GM21529 (cell line): ENCODE results near the gene WDR31.
"Not testable (repeated sequence)": the region's sequence is repeated elsewhere in the genome, so short reads cannot be mapped to it uniquely, and the experiment has no call there.

Experiments used
- ATAC-seq: cut with Tn5 transposase; IDR thresholded peaks from one replicate; pipeline ENCODE4 v1.9.1; 2021; ENCODE audit not compliant: unreplicated experiment

Gene WDR31

DNA sequence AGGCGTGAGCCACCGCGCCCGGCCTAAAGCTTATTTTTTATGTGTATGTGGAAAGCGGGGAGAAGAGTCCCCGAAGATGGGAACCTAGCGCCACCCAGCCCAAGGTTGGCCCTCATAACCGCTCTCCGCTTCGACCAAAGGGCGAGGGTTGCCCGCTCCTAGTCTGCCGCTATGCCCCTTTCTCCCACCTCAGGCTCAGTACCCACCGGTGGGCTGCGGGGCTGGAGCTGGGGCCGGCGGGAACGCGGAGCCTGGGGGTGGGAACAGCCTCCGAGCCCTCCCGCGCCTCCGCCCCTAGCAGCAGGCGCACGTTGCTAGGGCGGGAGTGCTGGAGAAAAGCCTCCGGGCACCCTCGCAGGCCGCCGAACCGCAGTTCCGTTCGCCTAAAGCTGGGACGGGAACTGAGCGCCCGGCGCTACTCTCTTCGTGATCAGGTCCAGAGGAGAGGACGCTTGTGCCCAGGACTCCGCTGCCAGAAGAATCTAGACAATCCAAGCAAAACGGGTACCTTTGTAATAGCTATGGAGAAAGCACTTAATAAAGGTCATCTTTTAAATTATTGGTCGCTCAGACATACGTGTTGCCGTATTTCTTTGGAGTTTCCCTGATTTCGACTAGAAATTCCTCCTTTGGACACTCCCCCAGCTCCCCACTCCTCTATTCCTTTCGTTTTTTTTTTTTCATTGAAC is at the start of gene WDR31:
WDR31 (minus strand) TSS at position 265 of the 689 bp plus-strand sequence. CDS start 8,253 bp downstream, outside the sequence.
- peak; percentile 98 for ATAC-seq

- no peak for ATAC-seq
Observed at GRCh38 chr9:113389451-113389850, 49.4 kb upstream of the WDR31 start.

DNA sequence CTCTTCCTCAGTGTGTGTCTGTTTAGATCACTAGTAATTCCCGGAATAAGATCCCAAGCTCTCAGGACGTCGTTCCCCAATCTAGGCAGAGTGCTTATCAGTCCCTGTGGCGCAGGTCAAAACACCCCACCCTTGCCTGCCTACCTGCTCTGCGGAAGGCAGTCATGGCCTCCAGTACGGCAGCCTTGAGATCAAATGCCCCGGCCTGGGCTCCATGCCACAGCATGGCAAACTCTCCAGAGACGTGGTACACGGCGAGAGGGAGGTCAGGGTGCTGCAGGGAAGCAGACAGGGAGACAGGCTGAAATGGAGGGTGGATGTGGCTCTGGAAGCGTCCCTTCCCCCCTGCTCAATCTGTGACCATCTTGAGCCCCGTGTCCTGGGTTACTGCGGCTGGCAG is 48.8 kb upstream of the WDR31 start:
- ATAC-seq: no peak

- no peak for ATAC-seq
Observed at GRCh38 chr9:113387560-113388230, 47.6 kb upstream of the WDR31 start.

DNA sequence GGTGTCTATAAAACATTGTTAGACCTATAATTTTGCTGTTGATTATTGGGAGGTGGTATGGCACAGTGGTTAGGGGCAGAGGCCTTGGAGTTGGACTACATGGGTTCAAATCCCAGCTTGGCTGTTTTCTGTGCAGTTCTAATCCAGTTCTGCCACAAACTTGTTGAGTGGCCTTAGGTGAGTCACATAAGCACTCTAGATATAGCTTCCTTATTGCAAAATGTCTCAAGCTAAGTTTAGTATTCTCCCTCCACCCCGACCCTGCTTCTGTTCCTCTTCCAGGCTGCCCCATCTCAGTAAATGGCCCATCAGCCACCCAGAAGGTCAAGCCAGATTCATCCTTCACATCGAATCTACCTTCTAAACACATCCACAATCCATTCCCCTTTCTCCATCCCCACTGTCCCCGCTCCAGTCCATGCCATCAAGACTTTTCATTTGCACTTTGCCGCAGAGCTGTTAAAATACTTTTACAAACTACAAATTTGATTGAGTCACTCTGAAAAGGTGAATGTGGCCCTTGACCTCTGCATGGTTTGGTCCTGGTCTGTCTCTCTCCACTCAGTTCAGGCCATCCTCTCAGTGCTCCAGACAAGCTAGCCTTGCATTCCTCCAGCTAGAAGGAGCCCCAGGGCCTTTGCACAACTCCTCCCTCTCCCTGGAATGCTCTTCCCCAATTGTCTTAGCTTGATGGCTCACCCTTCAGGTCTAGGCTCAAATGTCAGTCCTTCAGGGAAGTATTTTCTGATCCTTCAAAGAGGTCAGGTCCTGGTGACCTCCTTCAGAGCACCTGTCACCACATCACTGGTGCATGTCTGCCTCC is 46.7 kb upstream of the WDR31 start:
- ATAC-seq: no peak

DNA sequence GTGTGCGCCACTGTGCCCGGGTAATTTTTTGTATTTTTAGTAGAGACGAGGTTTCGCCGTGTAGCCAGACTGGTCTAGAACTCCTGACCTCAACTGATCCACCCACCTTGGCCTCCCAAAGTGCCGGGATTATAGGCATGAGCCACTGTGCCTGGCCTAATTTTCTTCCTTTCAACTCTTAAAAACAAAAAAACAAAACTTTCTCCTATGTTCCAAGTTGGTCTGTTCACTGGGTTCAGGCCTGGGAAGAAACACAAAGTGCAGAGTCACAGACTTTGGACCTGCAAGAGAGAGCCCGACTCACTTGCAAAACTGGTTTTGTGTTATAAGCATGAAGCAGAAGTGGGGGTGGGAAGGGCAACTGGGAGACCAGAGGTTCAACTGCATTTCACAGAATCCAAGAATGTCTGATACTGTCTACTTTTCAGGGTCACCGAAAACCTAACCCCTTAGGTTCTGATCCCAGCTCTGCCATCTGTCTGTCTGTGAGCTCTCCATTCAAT is 41.9 kb upstream of the WDR31 start:
- ATAC-seq: no peak

- not testable (repeated sequence) for ATAC-seq
Observed at GRCh38 chr9:113381441-113381840, 41.4 kb upstream of the WDR31 start.

- peak; percentile 72 for ATAC-seq
Observed at GRCh38 chr9:113380869-113381378, 40.8 kb upstream of the WDR31 start.

DNA sequence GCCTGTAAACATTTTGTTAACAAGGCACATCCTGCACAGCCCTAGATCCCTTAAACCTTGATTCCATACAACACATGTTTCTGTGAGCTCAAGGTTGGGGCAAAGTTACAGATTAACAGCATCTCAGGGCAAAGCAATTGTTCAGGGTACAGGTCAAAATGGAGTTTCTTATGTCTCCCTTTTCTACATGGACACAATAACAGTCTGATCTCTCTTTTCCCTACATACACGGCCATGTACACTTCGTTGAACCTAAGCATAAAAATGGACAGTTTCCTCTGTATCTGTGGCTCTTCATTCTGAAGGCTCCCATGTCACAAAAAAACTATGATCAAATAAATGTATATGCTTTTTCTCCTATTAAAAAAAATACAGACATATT is 39.7 kb upstream of the WDR31 start:
- ATAC-seq: not testable (repeated sequence)

GRCh38 chr9:113379094-113379828 is 39.2 kb upstream of the WDR31 start:
- ATAC-seq: not testable (repeated sequence)

DNA sequence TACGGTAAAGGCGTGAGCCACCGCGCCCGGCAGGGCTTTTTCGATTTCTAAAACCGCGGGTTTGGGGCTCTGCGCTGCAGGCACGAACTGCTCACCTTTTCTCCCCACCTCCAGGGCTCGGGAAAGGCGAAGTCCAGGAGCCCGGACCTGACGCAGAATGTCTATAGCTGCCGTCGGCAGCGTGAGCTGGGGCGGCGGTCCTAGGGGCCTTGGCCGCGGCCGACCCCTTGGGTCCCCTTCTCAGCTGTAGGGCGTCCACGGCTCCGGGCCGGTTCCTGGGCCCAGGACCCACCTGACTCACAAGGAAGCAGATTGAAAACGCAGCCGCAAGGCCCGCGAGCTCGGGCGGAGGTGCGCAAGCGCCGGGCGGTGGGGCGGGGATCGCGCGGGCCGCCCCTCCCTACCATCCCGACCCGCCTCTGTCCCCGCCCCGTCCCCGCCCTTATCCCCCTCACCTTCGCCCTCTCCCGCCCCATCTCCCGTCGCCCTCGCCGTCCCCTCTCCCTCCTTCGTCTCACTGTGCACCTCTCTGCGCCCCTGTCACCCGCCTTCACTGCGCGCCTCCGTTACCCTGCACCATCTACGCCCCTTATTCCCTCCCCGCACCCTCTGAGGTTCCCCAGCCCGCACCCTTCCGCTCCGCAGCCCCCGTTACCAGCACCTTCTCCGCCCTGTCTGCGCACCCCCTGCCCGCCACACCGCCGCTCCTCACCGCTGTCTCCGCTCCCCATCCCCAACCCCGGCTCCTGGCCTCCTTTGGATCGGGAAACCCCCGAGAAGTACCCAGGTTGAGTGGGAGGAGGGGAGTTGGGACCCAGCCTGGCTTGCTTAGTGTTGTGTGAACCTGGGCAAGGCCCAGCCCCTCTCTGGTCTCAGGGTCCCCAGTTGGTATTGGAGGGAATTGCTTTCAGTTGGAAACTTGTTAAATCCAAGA is 36.8 kb upstream of the WDR31 start, which contains the start of gene HDHD3:
HDHD3 (minus strand) TSS at position 353 of the 934 bp plus-strand sequence. CDS start 2,632 bp downstream, outside the sequence.
- ATAC-seq: peak; percentile 75

DNA sequence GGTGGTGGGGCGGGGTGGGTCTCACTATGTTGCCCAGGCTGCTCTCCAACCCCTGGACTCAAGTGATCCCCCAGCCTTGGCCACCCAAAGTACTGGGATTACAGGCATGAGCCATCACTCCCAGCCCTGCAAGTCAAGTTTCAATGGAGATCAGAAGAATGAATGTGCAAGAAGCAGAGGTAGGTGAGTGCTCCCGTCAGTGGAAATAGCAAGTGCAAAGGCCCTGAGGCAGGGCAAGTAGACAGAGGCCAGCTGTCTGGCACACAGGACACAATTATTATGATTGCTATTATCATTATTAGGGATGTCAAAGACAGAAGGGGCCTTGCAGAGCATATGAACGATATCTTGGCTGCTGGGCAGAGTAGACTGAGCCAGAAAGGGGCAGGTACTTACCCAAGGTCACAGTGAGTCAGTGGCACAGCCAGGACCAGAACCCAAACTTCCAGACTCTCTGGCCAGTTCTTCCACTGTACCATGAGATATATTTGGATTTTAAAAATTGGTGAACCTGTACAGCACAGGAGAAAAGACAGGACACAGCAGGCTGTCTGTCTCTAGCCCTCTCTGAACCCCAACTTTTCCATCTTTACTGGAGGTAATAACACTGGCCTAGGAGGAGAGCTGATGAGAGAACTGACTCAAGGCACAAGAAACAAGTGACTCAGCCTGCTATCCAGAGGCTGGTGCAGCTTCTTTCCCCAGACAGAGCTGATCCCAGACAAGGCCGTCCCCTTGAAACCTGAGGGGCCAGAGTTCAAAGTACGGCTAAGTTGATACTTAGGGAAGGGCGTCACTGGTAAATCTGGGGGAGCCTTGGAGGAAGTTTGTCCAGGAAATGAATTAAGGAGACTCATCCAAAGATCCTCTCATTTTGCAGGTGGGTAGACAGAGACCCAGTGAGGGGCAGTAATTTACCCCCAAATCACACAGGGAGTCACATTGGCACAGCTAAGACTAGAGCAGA is 35.3 kb upstream of the WDR31 start:
- no peak for ATAC-seq

GRCh38 chr9:113373676-113374392 is 33.8 kb upstream of the WDR31 start:
- no peak for ATAC-seq

- ATAC-seq: no peak
Observed at GRCh38 chr9:113373256-113373655, 33.2 kb upstream of the WDR31 start.

GRCh38 chr9:113372059-113372458 is 32.0 kb upstream of the WDR31 start:
- no peak for ATAC-seq

DNA sequence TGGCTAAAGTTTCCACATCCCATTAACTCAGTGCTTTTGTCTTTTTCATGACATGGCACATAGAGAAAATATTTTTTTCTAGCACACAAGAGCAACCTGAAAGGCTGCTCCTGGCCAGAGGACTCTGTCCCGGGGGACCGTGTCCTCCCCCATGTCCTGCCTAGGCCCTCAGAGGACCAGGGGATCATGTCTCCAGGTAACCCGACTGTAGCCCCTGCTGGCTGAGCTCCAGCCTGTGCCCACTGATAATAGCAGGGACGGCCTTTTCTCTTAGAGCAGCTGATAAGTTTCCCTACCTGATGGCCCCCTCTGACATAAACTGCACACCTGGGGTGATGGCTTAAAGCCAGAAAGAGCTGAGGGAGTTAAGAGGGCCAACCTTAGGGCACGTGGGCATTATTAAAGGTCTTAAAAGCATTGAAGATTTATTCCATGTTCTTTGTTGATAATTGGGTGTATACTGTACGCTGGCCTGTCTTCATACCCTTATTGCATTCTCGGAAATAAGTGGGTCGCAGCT is 30.8 kb upstream of the WDR31 start:
- no peak for ATAC-seq

- ATAC-seq: no peak
Observed at GRCh38 chr9:113369855-113370140, 29.7 kb upstream of the WDR31 start.
